GM19025 (cell line): ENCODE measurements around the gene LYSMD1.
A peak's percentile ranks its signal among the peaks of the same experiment; 100 is the strongest.
"Not testable (repeated sequence)": the region's sequence is repeated elsewhere in the genome, so short reads cannot be mapped to it uniquely, and the experiment has no call there.

Source experiments
- ATAC-seq: cut with Tn5 transposase; IDR thresholded peaks from one replicate; pipeline ENCODE4 v1.9.1; 2021; ENCODE audit warnings: mild to moderate bottlenecking, low read depth, moderate library complexity; ENCODE audit not compliant: unreplicated experiment

The LYSMD1 gene, protein sequence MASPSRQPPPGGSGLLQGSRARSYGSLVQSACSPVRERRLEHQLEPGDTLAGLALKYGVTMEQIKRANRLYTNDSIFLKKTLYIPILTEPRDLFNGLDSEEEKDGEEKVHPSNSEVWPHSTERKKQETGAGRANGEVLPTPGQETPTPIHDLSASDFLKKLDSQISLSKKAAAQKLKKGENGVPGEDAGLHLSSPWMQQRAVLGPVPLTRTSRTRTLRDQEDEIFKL

DNA sequence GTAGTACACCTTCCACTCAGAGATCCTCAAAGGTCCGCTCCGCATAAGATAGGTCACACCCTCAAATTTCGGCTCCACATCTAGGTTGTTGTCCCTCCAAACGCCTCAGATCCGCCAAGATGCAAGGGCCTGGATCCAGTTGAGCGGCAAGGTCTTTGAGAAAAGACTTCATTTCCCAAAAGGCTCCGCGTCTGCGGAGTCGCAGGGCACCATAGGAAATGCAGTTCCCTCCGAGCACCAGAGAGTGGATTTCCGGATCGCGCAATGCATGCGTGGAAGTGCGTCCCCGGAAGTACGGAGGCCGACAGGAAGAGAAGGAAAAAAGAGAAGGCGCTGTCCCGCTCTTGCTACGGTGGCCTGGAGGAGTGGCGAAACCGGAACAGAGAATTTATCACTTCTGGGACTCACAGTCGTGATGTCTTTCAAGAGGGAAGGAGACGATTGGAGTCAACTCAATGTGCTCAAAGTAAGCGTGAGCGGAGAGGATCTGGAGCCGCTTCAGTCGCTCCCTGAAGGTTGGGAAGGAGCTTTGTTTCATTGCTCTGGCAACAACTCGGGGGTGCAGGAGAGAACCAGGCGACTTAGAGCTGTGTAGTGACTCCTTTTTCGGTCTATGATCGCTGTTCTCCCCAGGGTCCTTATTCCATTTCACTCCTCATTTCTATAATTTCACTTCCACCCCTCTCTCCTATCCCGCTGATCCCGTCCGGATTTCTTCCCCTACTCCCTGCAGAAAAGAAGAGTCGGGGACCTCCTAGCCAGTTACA lies at the start of gene LYSMD1, which contains the start of gene SCNM1:
Gene LYSMD1 (minus strand): TSS at position 165 of the 767 bp plus-strand sequence. CDS start 644 bp downstream, outside the sequence.
Gene SCNM1 (plus strand): TSS at position 407 of the 767 bp plus-strand sequence. CDS start 9 bp downstream, at position 416.
- ATAC-seq = peak; percentile 88

DNA sequence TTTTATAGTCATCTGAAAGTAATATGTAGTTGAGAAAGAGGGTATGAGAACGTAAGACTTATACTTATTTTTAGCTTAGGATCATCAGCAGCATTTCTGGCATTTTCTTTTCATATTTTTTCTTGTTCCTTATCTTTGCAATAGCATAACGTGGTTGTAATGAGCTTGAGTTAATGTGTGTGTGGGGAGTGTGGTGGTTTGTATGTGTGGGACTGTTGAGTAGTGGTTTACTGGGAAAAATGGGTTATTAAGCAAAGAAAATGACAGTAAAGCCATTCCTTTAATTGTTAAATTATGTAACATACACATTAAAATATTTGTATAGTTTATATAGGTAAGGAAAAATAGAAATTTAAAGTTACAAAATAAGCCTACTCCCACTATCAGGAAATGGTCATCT lies 47.9 kb upstream of the LYSMD1 start:
- ATAC-seq = no peak

DNA sequence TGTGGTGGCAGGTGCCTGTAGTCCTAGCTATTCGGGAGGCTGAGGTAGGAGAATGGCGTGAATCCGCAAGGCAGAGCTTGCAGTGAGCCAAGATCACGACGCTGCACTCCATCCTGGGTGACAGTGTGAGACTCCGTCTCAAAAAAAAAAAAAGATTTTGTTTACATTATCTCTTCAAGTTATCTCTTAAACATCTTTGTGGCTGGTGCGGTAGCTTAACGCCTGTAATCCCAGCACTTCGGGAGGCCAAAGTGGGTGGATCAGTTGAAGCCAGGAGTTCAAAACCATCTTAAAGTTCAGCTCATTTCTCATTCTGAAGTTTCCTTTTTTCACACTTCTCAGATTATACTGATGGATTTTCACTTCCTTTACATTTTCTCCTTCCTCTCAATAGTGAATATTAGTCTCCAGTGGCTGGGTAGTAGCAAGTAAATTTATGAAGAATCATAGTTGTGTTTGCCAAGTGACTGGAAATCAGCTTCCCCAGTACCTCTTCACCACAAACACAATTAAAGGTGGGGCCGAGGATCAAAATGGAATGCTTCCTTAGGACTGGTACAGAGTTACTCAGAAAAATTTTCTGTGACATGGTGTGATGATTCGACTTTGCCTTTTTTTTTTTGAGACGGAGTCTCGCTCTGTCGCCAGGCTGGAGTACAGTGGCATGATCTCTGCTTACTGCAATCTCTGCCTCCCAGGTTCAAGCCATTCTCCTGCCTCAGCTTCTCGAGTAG lies 46.4 kb upstream of the LYSMD1 start:
- ATAC-seq = no peak

DNA sequence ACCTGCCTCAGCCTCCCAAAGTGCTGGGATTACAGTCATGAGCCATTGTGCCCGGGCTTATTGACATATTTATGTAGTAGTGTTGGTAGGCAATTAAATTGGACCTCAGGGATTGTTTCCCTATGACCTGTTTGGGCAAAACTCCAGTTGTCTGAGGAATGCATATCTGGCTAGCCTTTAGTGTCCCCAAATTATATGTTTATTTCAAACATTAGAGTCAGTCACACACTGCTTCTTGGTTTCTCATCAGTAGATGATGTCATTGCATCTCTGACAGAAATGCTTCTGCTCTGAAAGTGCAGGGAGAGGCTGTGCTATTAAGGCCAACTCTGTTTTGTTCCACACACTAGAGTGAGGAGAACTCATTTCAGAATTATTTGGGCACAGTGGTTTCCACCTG lies 45.1 kb upstream of the LYSMD1 start:
- no peak for ATAC-seq

DNA sequence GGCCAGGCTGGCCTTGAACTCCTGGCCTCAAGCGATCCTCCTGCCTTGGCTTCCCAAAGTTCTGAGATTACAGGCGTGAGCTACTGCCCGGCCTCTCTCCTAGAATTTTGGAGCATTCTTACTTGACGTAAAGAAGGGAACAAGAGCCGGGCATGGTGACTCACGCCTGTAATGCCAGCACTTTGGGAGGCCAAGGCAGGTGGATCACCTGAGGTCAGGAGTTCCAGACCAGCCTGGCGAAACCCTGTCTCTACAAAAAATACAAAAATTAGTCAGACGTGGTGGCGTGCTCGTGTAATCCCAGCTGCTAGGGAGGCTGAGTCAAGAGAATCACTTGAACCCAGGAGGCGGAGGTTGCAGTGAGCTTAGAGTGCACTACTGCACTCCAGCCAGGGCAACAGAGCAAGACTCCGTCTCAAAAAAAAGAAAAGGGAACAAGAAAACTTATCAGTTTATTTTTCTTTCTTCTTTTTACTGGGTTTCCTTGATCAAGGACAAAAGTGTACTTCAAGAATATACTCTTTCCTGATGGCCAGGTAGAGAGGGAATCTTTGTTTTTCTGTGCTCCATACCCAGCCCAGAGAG lies 39.8 kb upstream of the LYSMD1 start:
- ATAC-seq = not testable (repeated sequence)

DNA sequence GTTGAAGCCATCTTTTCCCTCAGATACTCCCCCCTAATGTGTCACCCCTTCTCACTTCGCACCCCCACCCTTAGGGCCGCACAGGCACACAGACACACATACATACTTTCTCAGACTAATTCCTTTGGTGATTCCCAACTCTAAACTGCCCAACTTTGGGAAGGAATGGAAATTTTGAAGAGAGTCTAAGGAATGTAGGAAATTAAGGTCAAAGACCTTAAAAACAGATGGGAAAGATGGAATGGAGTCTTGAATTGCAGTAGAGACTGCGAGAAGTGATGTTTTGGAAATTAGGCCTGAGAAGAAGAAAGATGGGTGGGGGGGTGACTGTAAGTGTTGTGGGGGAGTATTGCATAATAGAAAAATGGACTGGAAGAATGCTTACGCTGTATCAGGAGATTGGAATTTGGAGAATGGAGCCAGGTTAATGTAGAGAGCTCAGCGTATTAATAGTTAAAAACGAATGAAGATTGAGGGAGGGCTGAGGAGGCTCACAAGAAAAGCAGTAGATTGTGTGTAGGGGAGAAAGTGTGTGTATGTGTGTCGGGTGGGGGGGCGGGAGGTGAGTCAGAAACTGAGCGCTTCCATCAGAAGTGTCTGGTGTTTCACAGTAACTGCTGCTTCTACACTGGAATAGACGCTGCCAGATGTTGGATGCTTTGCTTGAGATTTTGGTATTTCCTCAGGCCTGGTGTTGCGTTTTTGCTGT lies 34.3 kb upstream of the LYSMD1 start:
- ATAC-seq = no peak

DNA sequence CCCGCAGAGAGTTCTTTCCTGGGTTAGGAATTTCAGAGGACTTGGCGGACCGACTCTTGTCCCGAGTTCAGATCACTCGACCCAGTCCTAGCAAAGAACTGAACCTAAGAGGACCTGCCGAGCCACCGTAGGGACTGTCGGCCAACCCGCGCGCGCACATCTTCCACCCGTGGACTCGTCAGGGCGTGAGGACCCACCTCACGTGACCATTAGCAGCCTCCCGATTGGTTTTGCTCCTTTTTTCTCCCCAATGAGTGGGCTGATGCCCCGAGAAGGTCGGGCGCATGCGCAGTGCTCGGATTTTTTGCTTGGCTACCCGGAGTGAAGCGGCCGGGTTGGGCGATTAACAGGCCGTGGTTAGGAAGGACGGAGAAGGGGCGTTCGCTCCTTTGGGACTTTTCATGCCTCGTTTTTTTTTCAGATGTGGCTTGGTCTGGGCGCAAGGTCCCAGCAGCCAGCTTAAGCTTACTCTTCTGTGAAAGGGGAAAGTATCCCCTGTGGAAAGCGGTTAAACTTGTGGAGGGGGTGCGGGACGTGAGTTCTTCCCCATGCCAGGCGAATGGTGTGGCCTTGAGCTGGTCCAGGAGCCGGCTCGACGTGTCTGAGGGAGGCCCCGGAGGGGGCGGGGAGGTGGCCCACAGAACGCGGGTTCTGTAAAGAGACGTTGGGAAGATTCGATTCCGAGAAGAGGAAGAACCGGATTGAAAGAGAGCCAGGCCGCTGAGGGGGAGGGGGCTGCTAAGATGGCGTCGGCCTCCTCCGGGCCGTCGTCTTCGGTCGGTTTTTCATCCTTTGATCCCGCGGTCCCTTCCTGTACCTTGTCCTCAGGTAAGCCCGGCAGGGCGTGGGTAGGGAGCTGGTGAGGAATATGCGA lies 32.8 kb upstream of the LYSMD1 start, which contains the start of gene PIP5K1A:
Gene PIP5K1A (plus strand): TSS at position 299 of the 874 bp plus-strand sequence. CDS start 445 bp downstream, at position 744.
- ATAC-seq = peak; percentile 82

DNA sequence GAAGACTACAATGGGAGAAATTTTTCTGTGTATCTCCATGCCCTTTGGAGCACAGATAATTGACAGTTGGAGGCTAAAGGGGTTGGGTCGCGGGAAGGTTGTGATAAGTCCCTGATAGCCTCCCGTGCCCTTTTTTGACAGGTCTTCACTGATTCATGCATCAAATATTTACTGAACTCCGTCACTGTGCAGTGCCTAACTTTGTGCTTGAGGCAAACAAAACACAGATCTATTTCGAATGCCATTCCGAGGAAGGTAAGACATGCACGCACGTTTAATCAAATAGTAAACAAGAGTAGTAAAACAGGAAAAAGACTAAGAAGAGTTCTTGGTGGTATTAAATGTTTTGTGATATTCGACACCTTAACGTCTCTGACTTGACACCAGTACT lies 32.2 kb upstream of the LYSMD1 start:
- no peak for ATAC-seq

DNA sequence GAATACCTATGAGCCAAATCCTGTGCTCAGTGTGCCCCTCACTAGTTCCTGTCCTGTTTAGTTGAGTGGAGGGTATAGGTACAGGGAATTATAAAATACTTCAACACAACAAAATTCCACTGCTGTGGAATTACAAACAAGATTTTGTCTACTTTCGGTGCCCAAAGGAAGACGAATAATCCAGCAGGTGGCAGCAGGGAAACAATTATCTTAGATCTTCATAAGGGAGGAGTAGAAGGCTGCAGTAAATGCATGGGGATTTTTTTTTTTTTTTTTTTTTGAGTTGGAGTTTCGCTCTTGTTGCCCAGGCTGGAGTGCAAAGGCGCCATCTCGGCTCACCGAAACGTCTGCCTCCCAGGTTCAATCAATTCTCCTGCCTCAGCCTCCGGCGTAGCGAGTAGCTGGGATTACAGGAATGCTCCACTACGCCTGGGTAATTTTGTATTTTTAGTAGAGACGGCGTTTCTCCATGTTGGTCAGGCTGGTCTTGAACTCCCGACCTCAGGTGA lies 30.6 kb upstream of the LYSMD1 start:
- ATAC-seq = no peak

DNA sequence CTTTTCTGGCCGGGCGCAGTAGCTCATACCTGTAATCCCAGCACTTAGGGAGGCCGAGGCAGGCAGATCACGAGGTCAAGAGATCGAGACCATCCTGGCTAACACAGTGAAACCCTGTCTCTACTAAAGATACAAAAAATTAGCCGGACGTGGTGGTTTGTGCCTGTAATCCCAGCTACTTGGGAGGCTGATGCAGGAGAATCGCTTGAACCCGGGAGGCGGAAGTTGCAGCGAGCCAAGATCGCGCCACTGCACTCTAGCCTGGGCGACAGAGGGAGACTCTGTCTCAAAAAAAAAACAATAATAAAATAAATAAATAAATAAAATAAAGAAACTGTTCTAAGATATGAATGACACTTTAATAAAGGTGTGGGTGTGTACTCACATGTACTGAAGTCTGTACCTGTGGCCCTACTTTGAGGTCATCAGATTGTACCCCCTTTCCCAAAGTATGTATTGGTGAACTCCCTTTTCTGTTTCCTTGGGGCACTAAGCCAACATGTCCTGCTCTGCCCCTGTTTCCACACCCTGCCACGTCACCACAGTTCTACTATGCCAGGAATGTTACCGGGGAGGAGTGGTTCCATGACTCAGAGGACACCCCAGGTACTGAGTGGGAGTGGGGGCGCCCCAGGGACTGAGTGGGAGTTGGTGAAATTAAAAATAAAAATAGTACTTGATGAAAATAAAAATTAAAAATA lies 29.3 kb upstream of the LYSMD1 start:
- not testable (repeated sequence) for ATAC-seq

DNA sequence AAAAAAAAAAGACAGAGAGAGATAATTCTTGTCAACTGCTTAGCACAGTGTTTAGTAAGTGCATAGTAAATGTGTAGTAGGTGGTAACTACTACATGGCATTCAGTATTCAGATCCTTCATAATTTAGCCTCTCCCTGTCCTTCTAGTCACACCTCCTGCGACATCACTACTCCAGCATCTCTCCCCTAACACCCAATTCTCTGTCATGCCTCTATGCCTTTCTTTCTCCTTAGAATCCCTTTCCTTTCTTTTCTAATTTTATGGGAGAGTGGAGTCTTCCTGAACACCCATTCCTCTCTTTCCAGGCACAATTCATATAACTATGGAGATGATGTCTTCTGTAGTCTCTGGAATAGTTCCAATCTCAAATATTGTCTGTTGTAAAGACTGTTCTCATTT lies 28.2 kb upstream of the LYSMD1 start:
- no peak for ATAC-seq

DNA sequence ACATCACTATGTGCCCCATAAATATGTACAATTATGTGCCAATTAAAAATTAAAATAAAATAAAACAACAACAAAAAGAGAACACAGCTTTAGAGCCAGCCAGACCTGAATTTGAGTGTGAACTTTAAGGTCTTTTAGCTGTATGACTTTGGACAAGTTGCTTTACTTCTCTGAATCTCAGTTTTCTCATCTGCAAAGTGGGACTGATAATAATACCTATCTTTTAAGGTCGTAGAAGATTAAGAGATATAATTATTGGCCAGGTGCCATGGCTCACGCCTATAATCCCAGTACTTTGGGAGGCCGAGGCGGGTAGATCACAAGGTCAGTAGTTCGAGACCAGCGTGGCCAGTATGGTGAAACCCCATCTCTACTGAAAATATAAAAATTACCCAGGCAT lies 27.6 kb upstream of the LYSMD1 start:
- ATAC-seq = no peak

DNA sequence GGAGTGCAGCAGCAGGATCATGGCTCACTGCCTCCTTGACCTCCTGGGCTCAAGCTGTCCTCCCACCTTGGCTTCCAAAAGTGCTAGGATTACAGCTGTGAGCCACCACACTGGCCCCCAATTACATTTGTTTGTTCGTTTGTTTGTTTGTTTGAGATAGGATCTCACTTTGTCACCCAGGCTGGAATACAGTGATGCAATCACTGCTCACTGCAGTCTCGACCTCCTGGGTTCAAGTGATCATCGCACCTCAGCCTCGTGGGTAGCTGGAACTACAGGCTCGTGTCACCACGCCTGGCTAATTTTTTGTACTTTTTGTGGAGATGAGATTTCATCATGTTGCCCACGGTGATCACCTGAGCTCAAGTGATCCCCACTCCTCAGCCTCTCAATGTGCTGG lies 26.3 kb upstream of the LYSMD1 start:
- no peak for ATAC-seq

DNA sequence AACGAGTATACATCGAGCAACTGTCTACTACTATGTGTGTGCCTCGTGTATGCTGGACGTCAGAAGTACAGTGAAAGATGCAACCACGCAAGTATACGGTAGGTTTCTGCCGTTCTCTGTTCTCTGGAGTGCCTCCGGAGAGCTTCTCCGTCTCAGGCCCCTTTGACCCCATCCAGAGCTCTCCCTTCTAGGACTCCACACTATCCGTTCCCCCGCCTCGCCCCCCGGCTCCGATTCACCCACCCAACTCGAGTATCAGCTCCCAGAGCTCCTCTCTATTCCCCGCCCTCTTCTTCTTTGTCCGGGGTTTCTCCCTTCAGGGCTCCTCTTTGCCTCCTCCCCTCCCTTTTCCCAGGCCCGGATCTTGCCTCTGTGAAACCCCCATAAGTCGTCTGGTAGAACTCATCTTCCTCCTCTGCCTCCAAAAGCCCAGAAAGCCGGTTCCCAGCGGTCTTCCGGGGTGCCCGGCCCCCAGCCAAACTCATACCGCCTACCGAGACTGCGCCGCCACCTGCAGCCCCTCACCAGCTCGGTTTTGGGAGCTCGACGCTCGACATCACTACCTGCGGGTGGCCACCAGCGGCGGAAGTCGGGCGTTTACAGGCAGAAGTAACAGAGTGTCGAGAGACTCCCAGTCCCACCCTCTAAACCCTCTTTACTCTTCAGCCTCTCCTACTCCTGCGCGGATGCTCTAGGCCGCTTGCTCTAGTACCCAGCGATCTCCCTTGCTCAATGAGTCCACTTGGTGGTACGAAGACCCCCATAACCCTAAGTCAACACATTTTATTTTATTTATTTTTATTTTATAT lies 24.1 kb upstream of the LYSMD1 start, which contains the start of gene VPS72:
Gene VPS72 (minus strand): TSS at position 561 of the 809 bp plus-strand sequence. CDS start 76 bp downstream, at position 485.
- peak; percentile 86 for ATAC-seq

DNA sequence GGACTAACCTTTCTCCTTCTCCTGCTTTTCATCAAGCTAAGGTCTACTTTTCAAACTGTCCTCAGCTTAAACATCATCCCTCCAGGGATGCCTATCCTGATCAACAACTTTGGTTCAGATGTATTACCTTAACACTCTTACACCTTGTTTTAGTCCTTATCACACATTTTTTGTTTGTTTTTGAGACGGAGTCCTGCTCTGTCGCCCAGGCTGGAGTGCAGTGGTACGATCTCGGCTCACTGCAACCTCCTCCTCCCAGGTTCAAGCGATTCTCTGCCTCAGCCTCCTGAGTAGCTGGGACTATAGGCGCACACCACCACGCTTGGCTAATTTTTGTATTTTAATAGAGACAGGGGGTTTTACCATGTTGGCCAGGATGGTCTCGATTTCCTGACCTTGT lies 23.0 kb upstream of the LYSMD1 start:
- not testable (repeated sequence) for ATAC-seq

DNA sequence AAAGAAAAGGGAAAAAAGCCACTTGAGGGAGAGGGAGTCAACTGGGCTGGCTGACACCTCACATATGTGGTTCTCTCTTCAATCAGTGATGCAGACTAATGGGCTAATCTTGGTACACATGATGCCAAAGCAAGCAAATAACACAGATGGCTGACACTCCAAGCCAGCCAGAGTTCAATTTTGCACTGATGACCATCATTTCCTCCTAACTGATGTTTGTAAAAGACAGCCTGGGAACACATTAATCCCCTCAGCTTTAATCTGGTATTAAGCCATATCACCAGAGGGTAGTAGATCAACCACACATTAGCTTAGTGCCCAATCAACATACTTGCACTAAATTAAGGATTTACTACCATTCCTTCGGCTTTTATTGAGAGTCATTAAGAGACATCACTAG lies 21.5 kb upstream of the LYSMD1 start:
- ATAC-seq = no peak

DNA sequence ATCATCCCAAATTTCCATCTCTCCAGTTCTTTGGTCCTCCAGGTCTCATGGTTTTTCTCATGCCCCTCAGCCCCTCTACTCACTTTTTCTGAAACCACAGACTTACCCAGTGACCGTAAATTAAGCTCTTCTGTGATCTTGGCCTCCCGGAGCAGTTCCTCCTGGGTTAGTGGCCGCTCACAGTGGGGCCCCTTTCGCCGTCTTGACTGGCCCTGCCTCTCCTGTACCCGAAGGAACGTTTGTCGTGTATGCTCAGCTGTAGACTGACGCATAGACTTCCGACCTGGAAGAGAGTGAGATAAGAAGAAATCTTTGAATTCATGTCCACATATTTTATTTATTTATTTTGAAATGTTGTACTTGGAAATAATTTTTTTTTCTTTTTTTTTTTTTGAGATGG lies 18.5 kb upstream of the LYSMD1 start:
- ATAC-seq = no peak
